HL-60 (cell line): ENCODE measurements around the gene FGR.
"Not testable (repeated sequence)": the region's sequence is repeated elsewhere in the genome, so short reads cannot be mapped to it uniquely, and the experiment has no call there.

ENCODE experiments used
- DNase-seq, 2 experiments: peaks; one replicate each; pipeline ENCODE4 v3.0.0-alpha.2; 2010 to 2020; ENCODE audit warnings: low read depth in 1 of 2, low spot score in 1 of 2
- H3K27ac ChIP-seq: fragments of 250-450 bp; sonication (Bioruptor Pico); replicated peaks from 2 replicates; pipeline ENCODE4 v1.5.1; 2020; ENCODE audit warnings: mild to moderate bottlenecking, moderate library complexity
- H3K27me3 ChIP-seq: fragments of 250-450 bp; sonication (Bioruptor Pico); 2 replicates; pipeline ENCODE4 v1.5.1; 2021; ENCODE audit warnings: mild to moderate bottlenecking, moderate library complexity; ENCODE audit not compliant: insufficient read depth, poor library complexity, severe bottlenecking
- H3K4me3 ChIP-seq: replicated peaks from 2 replicates; pipeline ENCODE4 v1.5.1; 2011; ENCODE audit warnings: mild to moderate bottlenecking, control low read depth, low read length; ENCODE audit not compliant: insufficient read depth
- CTCF ChIP-seq: IDR thresholded peaks from one replicate; pipeline ENCODE4 v1.5.1; 2011; ENCODE audit warnings: low read length, control low read depth, inconsistent platforms; ENCODE audit not compliant: insufficient read depth
- GABPA ChIP-seq: IDR thresholded peaks from 2 replicates; pipeline ENCODE4 v1.6.1; 2012; ENCODE audit warnings: low read depth
- POLR2AphosphoS5 ChIP-seq: IDR thresholded peaks from 2 replicates; pipeline ENCODE4 v1.6.1; 2012; ENCODE audit warnings: low read depth
- SPI1 ChIP-seq: IDR thresholded peaks from 2 replicates; pipeline ENCODE4 v1.6.1; 2012; ENCODE audit warnings: low read depth, mild to moderate bottlenecking, borderline replicate concordance
- TF ChIP-seq, protein P1 (sequence below): IDR thresholded peaks from 2 replicates; pipeline ENCODE4 v1.6.1; 2012; ENCODE audit warnings: low read depth; ENCODE audit not compliant: insufficient replicate concordance

The FGR gene

GRCh38 chr1:27640514-27640913, 5.5 kb upstream of the FGR start:
- H3K4me3 ChIP-seq, DNase-seq: not testable (repeated sequence)
- peak; percentile 27; the same call in 1 of the 2 replicates for TF ChIP-seq SPI1

GRCh38 chr1:27638805-27639204, 3.8 kb upstream of the FGR start:
- TF ChIP-seq, protein P1, sequence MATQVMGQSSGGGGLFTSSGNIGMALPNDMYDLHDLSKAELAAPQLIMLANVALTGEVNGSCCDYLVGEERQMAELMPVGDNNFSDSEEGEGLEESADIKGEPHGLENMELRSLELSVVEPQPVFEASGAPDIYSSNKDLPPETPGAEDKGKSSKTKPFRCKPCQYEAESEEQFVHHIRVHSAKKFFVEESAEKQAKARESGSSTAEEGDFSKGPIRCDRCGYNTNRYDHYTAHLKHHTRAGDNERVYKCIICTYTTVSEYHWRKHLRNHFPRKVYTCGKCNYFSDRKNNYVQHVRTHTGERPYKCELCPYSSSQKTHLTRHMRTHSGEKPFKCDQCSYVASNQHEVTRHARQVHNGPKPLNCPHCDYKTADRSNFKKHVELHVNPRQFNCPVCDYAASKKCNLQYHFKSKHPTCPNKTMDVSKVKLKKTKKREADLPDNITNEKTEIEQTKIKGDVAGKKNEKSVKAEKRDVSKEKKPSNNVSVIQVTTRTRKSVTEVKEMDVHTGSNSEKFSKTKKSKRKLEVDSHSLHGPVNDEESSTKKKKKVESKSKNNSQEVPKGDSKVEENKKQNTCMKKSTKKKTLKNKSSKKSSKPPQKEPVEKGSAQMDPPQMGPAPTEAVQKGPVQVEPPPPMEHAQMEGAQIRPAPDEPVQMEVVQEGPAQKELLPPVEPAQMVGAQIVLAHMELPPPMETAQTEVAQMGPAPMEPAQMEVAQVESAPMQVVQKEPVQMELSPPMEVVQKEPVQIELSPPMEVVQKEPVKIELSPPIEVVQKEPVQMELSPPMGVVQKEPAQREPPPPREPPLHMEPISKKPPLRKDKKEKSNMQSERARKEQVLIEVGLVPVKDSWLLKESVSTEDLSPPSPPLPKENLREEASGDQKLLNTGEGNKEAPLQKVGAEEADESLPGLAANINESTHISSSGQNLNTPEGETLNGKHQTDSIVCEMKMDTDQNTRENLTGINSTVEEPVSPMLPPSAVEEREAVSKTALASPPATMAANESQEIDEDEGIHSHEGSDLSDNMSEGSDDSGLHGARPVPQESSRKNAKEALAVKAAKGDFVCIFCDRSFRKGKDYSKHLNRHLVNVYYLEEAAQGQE: no peak
- no peak for TF ChIP-seq GABPA
- no peak for TF ChIP-seq CTCF
- no peak for TF ChIP-seq SPI1
- TF ChIP-seq POLR2AphosphoS5: no peak
- Histone ChIP-seq H3K27me3 (no peaks in the 10 kb centered on the region), H3K4me3 (no peak overlapping the region), H3K27ac (no peak overlapping the region)
- DNase-seq: no peak

More at GRCh38 chr1:27640514-27640913, 5.5 kb upstream of the FGR start:
- H3K27me3 ChIP-seq, H3K27ac ChIP-seq: not testable (repeated sequence)

DNA sequence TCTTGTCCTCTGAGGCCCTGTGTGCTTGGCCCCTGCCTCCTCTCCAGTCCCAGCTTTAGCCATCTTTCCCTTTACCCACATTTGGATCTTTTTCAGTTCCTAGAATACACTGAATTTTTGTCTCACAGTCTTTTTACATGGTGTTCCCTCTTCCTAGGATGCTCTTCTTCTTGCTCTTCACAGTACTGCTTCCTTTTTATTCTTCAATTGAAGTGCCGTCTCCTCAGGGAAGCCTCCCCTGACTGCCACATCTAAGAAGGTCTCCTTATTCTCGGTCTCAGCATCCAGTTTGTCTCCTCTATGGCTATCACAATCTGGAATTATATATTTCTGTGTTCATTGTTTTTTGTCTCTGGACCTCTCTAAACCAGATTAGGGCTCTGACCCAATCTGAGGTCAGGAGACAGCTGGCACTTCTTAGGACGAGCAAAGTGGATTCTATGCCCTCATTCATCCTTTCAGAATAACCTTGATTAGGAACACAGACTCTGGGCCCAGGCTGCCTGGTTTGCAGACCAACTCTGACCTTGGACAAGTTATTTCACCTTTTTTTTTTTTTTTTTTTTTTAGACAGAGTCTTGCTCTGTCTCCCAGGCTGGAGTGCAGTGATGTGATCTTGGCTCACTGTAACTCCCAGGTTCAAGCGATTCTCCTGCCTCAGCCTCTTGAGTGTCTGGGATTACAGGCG, 3.2 kb upstream of the FGR start:
- H3K27me3 ChIP-seq: no peaks in the 10 kb centered on the region
- no peak overlapping the region for H3K4me3 ChIP-seq
- DNase-seq: no peak
- no peak for TF ChIP-seq CTCF
- TF ChIP-seq SPI1: no peak
- TF ChIP-seq, protein P1: no peak
- no peak for TF ChIP-seq GABPA
- TF ChIP-seq POLR2AphosphoS5: no peak
- no peak overlapping the region for H3K27ac ChIP-seq

- Histone ChIP-seq H3K27ac (peak overlapping the region; percentile 84), H3K4me3 (peak overlapping the region; percentile 49), H3K27me3 (no peaks in the 10 kb centered on the region)
- DNase-seq: no peak
- TF ChIP-seq CTCF: no peak
- no peak for TF ChIP-seq POLR2AphosphoS5
Observed at GRCh38 chr1:27635396-27636142, 584 bp upstream of the FGR start.
